Right atrium auricular region (tissue), 2 donors: ENCODE results near the gene MIR17HG. TPM values are rescaled to one million over a fixed set of nuclear protein-coding genes. Genes with fewer than 3 reads are reported as not detected.

Experiments
- DNase-seq: peaks from one replicate; pipeline ENCODE4 v3.0.0-alpha.2; 2019; ENCODE audit warnings: low spot score
- H3K27ac ChIP-seq, 2 donors: fragments of 200-600 bp; sonication (generic); 1 replicate in 1 of 2; 2 replicates in 1 of 2; pipeline ENCODE4 v1.5.1; 2016 to 2019
- H3K27me3 ChIP-seq, 2 donors: fragments of 200-600 bp; sonication (generic); one replicate each; pipeline versions ENCODE4 v1.5.1 to v1.6.0; 2017 to 2019
- H3K36me3 ChIP-seq: fragments of 200-600 bp; sonication (generic); one replicate; pipeline ENCODE4 v1.5.1; 2016
- H3K4me1 ChIP-seq, 2 donors: fragments of 200-600 bp; sonication (generic); one replicate each; pipeline versions ENCODE4 v1.5.1 to v1.6.0; 2017 to 2019
- H3K4me3 ChIP-seq, 2 donors: fragments of 200-600 bp; sonication (generic); 1 replicate in 1 of 2; 2 replicates in 1 of 2; pipeline ENCODE4 v1.5.1; 2017 to 2019; ENCODE audit warnings: mild to moderate bottlenecking in 1 of 2, moderate library complexity in 1 of 2
- H3K9me3 ChIP-seq, 2 donors: fragments of 200-600 bp; sonication (generic); one replicate each; pipeline ENCODE4 v1.5.1; 2019
- total RNA-seq, 2 donors: library from RNA; depleted of rRNA; stranded (reverse); fragments of >200 nt; gene quantifications; one replicate each; pipeline ENCODE4 v1.1.0, GENCODE V29; 2016
- TF ChIP-seq, protein P1 (sequence below), 2 donors: fragments of 200-600 bp; sonication (generic); IDR thresholded peaks; one replicate each; pipeline ENCODE4 v1.5.1; 2019; ENCODE audit warnings: antibody characterized with exemption in 2 of 2

The MIR17HG gene
- total RNA-seq, 2 donors from 2014 or later = 0.20 TPM; not detected in 1

- TF ChIP-seq, protein P1, sequence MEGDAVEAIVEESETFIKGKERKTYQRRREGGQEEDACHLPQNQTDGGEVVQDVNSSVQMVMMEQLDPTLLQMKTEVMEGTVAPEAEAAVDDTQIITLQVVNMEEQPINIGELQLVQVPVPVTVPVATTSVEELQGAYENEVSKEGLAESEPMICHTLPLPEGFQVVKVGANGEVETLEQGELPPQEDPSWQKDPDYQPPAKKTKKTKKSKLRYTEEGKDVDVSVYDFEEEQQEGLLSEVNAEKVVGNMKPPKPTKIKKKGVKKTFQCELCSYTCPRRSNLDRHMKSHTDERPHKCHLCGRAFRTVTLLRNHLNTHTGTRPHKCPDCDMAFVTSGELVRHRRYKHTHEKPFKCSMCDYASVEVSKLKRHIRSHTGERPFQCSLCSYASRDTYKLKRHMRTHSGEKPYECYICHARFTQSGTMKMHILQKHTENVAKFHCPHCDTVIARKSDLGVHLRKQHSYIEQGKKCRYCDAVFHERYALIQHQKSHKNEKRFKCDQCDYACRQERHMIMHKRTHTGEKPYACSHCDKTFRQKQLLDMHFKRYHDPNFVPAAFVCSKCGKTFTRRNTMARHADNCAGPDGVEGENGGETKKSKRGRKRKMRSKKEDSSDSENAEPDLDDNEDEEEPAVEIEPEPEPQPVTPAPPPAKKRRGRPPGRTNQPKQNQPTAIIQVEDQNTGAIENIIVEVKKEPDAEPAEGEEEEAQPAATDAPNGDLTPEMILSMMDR (IDR thresholded peaks at IDR 0.05) = no peak
- H3K36me3 ChIP-seq = peaks cover 37% of the 10 kb centered on the region
- no peaks in the 10 kb centered on the region for H3K9me3 ChIP-seq
- no peaks in the 10 kb centered on the region for H3K27me3 ChIP-seq
- H3K4me3 ChIP-seq = no peak overlapping the region
- H3K27ac ChIP-seq = no peak overlapping the region
- DNase-seq = no peak
- H3K4me1 ChIP-seq = peaks cover 0 to 28% of the 10 kb centered on the region in 2 donors
These were observed 6.0 kb downstream of the MIR17HG start for GRCh38 chr13:91353494-91353893.

- Histone ChIP-seq H3K9me3 (no peaks in the 10 kb centered on the region), H3K36me3 (peaks cover 36% of the 10 kb centered on the region), H3K27me3 (no peaks in the 10 kb centered on the region), H3K4me3 (no peak overlapping the region), H3K27ac (no peak overlapping the region), H3K4me1 (peaks cover 0 to 18% of the 10 kb centered on the region in 2 donors)
- no peak for DNase-seq
- TF ChIP-seq, protein P1 (IDR thresholded peaks at IDR 0.05) = no peak
These were observed 7.8 kb downstream of the MIR17HG start for GRCh38 chr13:91355099-91355825.

DNA sequence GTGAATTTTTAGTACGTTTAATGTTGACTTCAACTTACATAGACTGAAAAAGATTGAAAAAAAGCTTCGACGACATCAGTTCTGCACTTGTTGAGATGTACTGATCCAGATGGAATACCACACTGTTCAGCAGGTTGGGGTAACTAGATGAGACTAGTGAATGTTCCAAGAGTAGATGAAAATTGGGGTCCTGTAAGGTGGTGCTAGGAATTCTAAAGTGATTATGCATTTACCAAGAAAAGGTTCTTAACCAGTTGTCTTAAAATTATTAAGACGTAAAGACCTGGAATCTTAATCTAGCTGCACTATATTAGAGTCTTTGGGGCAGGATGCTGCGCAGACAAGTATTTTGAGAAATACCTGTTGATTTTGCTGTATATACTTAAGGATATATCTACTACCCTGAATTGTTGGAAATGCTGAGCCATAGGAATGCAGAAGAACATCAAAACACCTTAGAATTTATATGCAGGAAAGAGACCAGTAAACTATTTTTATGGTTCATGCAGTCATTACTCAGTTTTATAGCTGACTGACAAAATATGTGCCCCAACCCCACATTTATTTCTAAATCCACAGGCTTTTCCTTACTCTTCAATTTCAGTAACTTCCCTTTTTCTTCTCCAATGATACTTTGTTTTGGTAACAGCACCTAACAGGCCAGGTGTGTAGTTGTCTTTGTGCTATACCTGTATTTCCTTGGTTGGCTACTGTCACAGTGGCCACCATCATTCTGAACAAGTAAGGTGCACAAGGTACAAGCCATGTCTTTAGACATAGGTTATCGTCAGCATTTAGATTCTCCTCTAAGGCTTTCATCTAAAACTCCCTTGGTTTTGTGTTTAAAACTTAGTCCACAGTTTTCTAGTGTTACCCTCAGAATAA lies 8.6 kb downstream of the MIR17HG start:
- Histone ChIP-seq H3K27ac (no peak overlapping the region), H3K36me3 (peaks cover 28% of the 10 kb centered on the region), H3K4me3 (no peak overlapping the region), H3K4me1 (peaks cover 0 to 10% of the 10 kb centered on the region in 2 donors), H3K9me3 (no peaks in the 10 kb centered on the region), H3K27me3 (no peaks in the 10 kb centered on the region)
- TF ChIP-seq, protein P1 (IDR thresholded peaks at IDR 0.05) = no peak
- no peak for DNase-seq

GRCh38 chr13:91356919-91357612 lies 9.6 kb downstream of the MIR17HG start:
- H3K36me3 ChIP-seq = peaks cover 24% of the 10 kb centered on the region
- H3K4me1 ChIP-seq = peaks cover 0 to 8% of the 10 kb centered on the region in 2 donors
- no peak overlapping the region for H3K27ac ChIP-seq
- TF ChIP-seq, protein P1 (IDR thresholded peaks at IDR 0.05) = no peak
- H3K27me3 ChIP-seq = no peaks in the 10 kb centered on the region
- no peak for DNase-seq
- no peaks in the 10 kb centered on the region for H3K9me3 ChIP-seq
- H3K4me3 ChIP-seq = no peak overlapping the region

- Histone ChIP-seq H3K27ac (no peak overlapping the region), H3K4me3 (no peak overlapping the region), H3K9me3 (no peaks in the 10 kb centered on the region), H3K4me1 (peaks cover 0 to 8% of the 10 kb centered on the region in 2 donors), H3K27me3 (no peaks in the 10 kb centered on the region), H3K36me3 (peaks cover 24% of the 10 kb centered on the region)
- DNase-seq = no peak
- TF ChIP-seq, protein P1 (IDR thresholded peaks at IDR 0.05) = no peak
These were observed 10.3 kb downstream of the MIR17HG start for GRCh38 chr13:91357613-91358386.
